Immature natural killer cell (primary cell): Measurements from ENCODE around the gene GBX2. TPM values are rescaled to one million over a fixed set of nuclear protein-coding genes. Genes with fewer than 3 reads are reported as not detected.

Experiments used
- DNase-seq, 3 donors: peaks; one replicate each; pipeline ENCODE4 v3.0.0; 2022; ENCODE audit warnings: mixed read lengths in 1 of 3
- H3K27ac Mint-ChIP-seq, 6 donors: one replicate each; pipeline ENCODE4 v1.8.0; 2020; ENCODE audit warnings: mixed read lengths in 6 of 6, mild to moderate bottlenecking in 5 of 6, inconsistent platforms in 4 of 6, moderate library complexity in 3 of 6
- H3K27me3 Mint-ChIP-seq, 3 donors: one replicate each; pipeline ENCODE4 v1.8.0; 2020 to 2021; ENCODE audit warnings: low read depth in 3 of 3, mild to moderate bottlenecking in 3 of 3, mixed read lengths in 3 of 3, moderate library complexity in 3 of 3, inconsistent platforms in 1 of 3
- H3K36me3 Mint-ChIP-seq, 3 donors: one replicate each; pipeline ENCODE4 v1.8.0; 2020; ENCODE audit warnings: mixed read lengths in 3 of 3, inconsistent platforms in 2 of 3, mild to moderate bottlenecking in 2 of 3
- H3K4me1 Mint-ChIP-seq, 2 donors: one replicate each; pipeline ENCODE4 v1.8.0; 2020; ENCODE audit warnings: inconsistent platforms in 2 of 2, mild to moderate bottlenecking in 2 of 2, mixed read lengths in 2 of 2, moderate library complexity in 1 of 2
- H3K4me3 Mint-ChIP-seq, 5 donors: one replicate each; pipeline ENCODE4 v1.8.0; 2020; ENCODE audit warnings: mild to moderate bottlenecking in 5 of 5, mixed read lengths in 5 of 5, inconsistent platforms in 3 of 5, moderate library complexity in 3 of 5
- H3K9me3 Mint-ChIP-seq, 6 donors: one replicate each; pipeline ENCODE4 v1.8.0; 2020; ENCODE audit warnings: mild to moderate bottlenecking in 6 of 6, mixed read lengths in 6 of 6, inconsistent platforms in 4 of 6, moderate library complexity in 3 of 6
- polyA plus RNA-seq, 3 donors: library from polyadenylated mRNA; unstranded; fragments of 300-500 nt; fragmentation: Illumina TruSeq; gene quantifications; one replicate each; pipeline ENCODE4 v1.2.3, GENCODE V29; 2021

Gene GBX2
- polyA plus RNA-seq, 3 donors from 2014 or later = not detected

- peaks cover 0 to 2% (median 0%) of the 10 kb centered on the region in 6 donors for H3K9me3 Mint-ChIP-seq
- H3K27ac Mint-ChIP-seq = no peak overlapping the region
- no peak for DNase-seq
- H3K27me3 Mint-ChIP-seq = peaks cover 30 to 65% (median 52%) of the 10 kb centered on the region in 3 donors
- H3K4me1 Mint-ChIP-seq = peaks cover 5 to 11% of the 10 kb centered on the region in 2 donors
- H3K36me3 Mint-ChIP-seq = no peaks in the 10 kb centered on the region
- no peak overlapping the region for H3K4me3 Mint-ChIP-seq
These were observed 1.8 kb upstream of the GBX2 start for GRCh38 chr2:236169741-236170589.

- Mint-ChIP-seq H3K4me1 (peaks cover 10 to 11% of the 10 kb centered on the region in 2 donors), H3K4me3 (no peak overlapping the region), H3K9me3 (peaks cover 0 to 2% (median 0%) of the 10 kb centered on the region in 6 donors), H3K36me3 (no peaks in the 10 kb centered on the region), H3K27ac (no peak overlapping the region), H3K27me3 (peaks cover 26 to 58% (median 50%) of the 10 kb centered on the region in 3 donors)
- DNase-seq = no peak
These were observed 1.1 kb upstream of the GBX2 start for GRCh38 chr2:236169151-236169721.

GRCh38 chr2:236167297-236168109 lies 683 bp downstream of the GBX2 start:
- peaks cover 10 to 11% of the 10 kb centered on the region in 2 donors for H3K4me1 Mint-ChIP-seq
- peaks cover 0 to 2% (median 0%) of the 10 kb centered on the region in 6 donors for H3K9me3 Mint-ChIP-seq
- H3K27ac Mint-ChIP-seq = no peak overlapping the region
- H3K36me3 Mint-ChIP-seq = no peaks in the 10 kb centered on the region
- no peak for DNase-seq
- no peak overlapping the region for H3K4me3 Mint-ChIP-seq
- H3K27me3 Mint-ChIP-seq = peaks cover 19 to 53% (median 44%) of the 10 kb centered on the region in 3 donors

DNA sequence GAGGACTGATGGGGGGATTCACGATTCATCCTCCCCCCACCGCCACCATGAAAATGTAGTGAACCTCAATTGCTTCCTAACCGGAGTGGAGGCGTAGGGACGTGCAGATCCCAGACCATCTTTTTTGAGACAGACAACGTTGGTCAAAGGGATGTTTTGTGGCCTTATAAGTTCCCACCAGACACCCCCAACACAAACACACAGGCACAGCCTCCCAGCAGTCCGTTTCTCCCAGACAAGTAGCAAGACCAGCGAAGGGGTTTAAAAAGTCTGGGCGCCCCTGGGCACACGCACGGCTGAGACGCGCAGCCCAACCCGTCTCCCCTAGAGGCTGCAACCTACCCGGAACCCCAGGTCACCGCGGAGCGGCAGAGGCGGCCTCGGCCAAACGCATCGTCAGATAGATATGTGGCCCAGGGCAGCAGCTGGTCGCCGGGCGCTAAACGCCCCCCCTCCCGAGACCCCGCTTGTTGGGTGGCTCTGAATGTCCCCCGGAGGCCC lies 1.3 kb downstream of the GBX2 start:
- Mint-ChIP-seq H3K4me3 (peak overlapping the region in 3 of 5 donors; percentile 18 to 51 (median 40)), H3K27ac (no peak overlapping the region), H3K4me1 (peaks cover 10 to 11% of the 10 kb centered on the region in 2 donors), H3K36me3 (no peaks in the 10 kb centered on the region), H3K27me3 (peaks cover 18 to 48% (median 41%) of the 10 kb centered on the region in 3 donors), H3K9me3 (peaks cover 0 to 2% (median 0%) of the 10 kb centered on the region in 6 donors)
- DNase-seq = no peak

- Mint-ChIP-seq H3K4me1 (peaks cover 10 to 11% of the 10 kb centered on the region in 2 donors), H3K4me3 (peak overlapping the region in 4 of 5 donors; percentile 47 to 70 (median 59))
These were observed 2.1 kb downstream of the GBX2 start for GRCh38 chr2:236165842-236166795.

DNA sequence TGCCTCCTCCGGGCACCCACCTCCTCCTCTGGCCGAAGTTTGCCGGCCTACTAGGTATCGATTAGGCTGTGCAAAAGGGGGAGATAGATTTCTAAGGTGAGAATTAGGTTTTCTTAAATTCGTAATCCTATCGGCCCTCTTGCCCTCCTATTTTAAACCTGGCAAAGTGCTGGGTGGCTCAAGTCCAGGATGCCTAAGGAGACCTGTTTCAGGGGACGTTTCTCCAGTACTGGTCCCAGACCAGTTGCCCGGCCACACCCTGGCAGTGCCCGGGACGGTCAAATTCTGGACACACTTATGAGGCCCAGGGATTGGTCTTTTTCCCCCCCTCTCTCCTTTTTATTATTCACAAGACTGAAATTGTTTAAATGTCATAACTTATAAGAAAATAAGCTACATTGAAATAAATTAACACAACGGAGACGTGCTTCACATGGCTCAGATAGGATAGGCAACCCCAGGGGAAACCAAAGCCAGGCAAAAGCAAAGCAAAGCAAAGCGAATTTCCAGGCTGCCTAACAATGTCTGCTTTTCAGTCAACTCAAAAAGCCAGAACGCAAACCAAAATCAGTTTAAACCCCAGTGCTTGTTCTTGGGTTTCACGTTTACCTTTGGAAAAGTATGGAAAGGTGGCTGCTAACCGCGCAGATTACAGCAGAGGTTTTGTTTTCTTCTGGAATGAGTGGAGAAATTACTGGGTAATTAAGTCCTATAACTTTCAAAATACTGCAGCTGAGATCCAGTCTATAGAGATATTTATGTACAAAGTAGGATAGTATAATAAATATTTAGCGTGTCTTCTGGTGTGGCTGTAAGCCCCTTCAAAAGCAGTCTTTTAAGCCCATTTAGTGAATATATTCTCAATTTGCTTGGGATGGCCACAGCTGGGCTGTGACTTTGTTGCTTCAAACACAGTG lies 3.0 kb downstream of the GBX2 start:
- no peaks in the 10 kb centered on the region for H3K36me3 Mint-ChIP-seq
- peaks cover 0 to 2% (median 0%) of the 10 kb centered on the region in 6 donors for H3K9me3 Mint-ChIP-seq
- H3K4me3 Mint-ChIP-seq = peak overlapping the region in 1 of 5 donors; percentile 35
- peaks cover 15 to 43% (median 36%) of the 10 kb centered on the region in 3 donors for H3K27me3 Mint-ChIP-seq
- no peak for DNase-seq
- peaks cover 10 to 12% of the 10 kb centered on the region in 2 donors for H3K4me1 Mint-ChIP-seq
- H3K27ac Mint-ChIP-seq = no peak overlapping the region

More at GRCh38 chr2:236165842-236166795, 2.1 kb downstream of the GBX2 start:
- peaks cover 21 to 46% (median 44%) of the 10 kb centered on the region in 3 donors for H3K27me3 Mint-ChIP-seq
- no peak for DNase-seq
- no peaks in the 10 kb centered on the region for H3K36me3 Mint-ChIP-seq
- H3K27ac Mint-ChIP-seq = no peak overlapping the region
- H3K9me3 Mint-ChIP-seq = peaks cover 0 to 2% (median 0%) of the 10 kb centered on the region in 6 donors

- H3K27me3 Mint-ChIP-seq = peaks cover 10 to 36% (median 30%) of the 10 kb centered on the region in 3 donors
- H3K9me3 Mint-ChIP-seq = peaks cover 0 to 2% (median 0%) of the 10 kb centered on the region in 6 donors
These were observed 3.8 kb downstream of the GBX2 start for GRCh38 chr2:236164201-236164924.

GRCh38 chr2:236163471-236164200 lies 4.5 kb downstream of the GBX2 start:
- H3K4me1 Mint-ChIP-seq = peaks cover 10 to 12% of the 10 kb centered on the region in 2 donors
- H3K9me3 Mint-ChIP-seq = peaks cover 0 to 2% (median 0%) of the 10 kb centered on the region in 6 donors
- H3K27ac Mint-ChIP-seq = no peak overlapping the region
- DNase-seq = no peak
- H3K36me3 Mint-ChIP-seq = no peaks in the 10 kb centered on the region
- peaks cover 8 to 30% (median 27%) of the 10 kb centered on the region in 3 donors for H3K27me3 Mint-ChIP-seq
- H3K4me3 Mint-ChIP-seq = no peak overlapping the region

More at GRCh38 chr2:236164201-236164924, 3.8 kb downstream of the GBX2 start:
- peak overlapping the region in 1 of 5 donors; percentile 23 for H3K4me3 Mint-ChIP-seq
- peaks cover 10 to 12% of the 10 kb centered on the region in 2 donors for H3K4me1 Mint-ChIP-seq
- no peak for DNase-seq
- H3K36me3 Mint-ChIP-seq = no peaks in the 10 kb centered on the region
- no peak overlapping the region for H3K27ac Mint-ChIP-seq

DNA sequence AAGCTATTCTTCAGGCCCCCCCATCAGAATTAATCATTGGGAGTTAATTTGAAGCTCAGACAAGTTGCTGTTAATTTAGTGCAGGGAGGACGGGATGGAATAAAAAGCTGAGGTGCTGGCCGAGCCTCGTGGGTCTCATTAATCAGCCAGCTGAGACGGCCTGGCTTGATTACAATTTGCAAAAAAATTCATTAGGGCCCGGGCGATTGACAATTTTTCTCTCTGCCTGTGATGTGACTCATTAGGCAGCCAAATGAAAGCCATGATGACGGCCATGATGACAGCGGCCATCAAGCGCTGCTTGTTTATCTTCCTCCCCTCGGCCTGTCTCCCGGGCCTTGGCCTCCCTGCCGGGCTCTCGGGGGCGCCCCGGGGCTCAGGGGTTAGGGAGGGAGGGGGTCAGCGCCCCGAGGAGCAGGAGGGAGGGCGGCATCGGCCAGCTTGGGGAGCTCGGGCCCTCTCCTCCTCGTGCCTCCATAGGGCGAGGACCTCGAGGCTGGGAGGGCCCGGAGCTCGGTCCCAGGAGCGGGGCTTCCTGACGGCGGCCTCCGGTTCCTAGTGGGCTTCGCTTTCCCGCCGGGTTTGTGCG lies 5.2 kb downstream of the GBX2 start:
- Mint-ChIP-seq H3K4me3 (no peak overlapping the region), H3K9me3 (peaks cover 0 to 2% (median 0%) of the 10 kb centered on the region in 6 donors), H3K4me1 (peaks cover 10 to 12% of the 10 kb centered on the region in 2 donors), H3K27ac (no peak overlapping the region), H3K27me3 (peaks cover 10 to 33% (median 27%) of the 10 kb centered on the region in 3 donors), H3K36me3 (no peaks in the 10 kb centered on the region)
- no peak for DNase-seq

DNA sequence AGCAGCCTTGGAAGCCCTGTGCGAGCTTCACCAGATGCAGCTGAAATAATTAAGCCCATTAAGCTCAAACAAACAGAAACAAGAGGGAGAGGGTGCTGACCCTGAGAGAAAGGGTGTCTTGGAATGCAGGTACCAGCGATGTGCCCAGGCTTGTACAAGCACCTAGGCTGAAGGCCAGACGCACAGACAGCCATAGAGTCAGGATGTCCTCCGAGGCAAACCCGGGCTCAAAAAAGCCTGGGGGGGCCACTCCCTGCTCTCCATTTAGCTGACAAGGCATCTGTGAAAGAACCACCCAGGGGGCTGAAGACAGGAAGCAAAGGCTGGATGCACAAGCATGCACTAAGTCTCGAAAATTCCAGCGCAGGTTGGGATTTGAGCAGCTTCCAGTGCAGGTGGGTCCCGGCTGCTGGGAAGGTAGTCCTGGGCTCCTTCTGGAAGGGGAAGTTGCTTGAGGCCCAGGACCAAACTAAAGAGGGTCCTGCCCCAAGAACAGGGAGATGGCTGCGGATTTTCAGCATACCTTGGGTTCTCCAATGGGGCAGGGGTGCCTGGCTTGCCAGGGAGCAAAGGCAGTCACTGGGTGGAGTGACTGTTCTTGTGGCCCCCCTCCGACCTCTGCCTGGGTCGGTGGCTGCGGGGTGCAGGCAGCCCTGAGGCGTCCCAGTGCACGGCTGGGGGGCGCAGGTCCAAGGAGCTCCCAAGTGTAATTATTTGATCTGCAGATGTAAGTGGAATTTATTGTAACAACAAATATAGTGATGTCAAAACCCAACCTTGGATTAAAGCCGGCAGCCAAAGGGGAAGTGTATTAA lies 5.9 kb downstream of the GBX2 start:
- no peak for DNase-seq
- Mint-ChIP-seq H3K36me3 (no peaks in the 10 kb centered on the region), H3K4me3 (no peak overlapping the region), H3K27me3 (peaks cover 11 to 40% (median 27%) of the 10 kb centered on the region in 3 donors), H3K27ac (no peak overlapping the region), H3K9me3 (peaks cover 0 to 4% (median 0%) of the 10 kb centered on the region in 6 donors), H3K4me1 (peaks cover 10 to 12% of the 10 kb centered on the region in 2 donors)
